HCT116 (cell line): ENCODE data around the gene TUBA8.

Source experiments
- CBX3 ChIP-seq: IDR thresholded peaks from 2 replicates; pipeline ENCODE4 v1.6.1; 2012; ENCODE audit warnings: low read depth
- CTCF ChIP-seq, 3 experiments: fragments of 200-600 bp in 1 of 3; sonication (generic) in 1 of 3; IDR thresholded peaks in 2 of 3; conservative IDR thresholded peaks in 1 of 3; 2 replicates each; pipeline ENCODE4 v1.5.1; 2012 to 2017; ENCODE audit warnings: low read depth in 2 of 3, low read length in 2 of 3, antibody characterized with exemption in 1 of 3, borderline replicate concordance in 1 of 3, control low read depth in 1 of 3, mild to moderate bottlenecking in 1 of 3, mixed read lengths in 1 of 3, mixed run types in 1 of 3, moderate library complexity in 1 of 3; ENCODE audit not compliant: insufficient read depth in 1 of 3
- EZH2 ChIP-seq: fragments of 200-600 bp; sonication (generic); IDR thresholded peaks from 2 replicates; pipeline ENCODE4 v1.6.1; 2017; ENCODE audit warnings: antibody characterized with exemption, mixed run types
- EZH2phosphoT487 ChIP-seq: fragments of 200-600 bp; IDR thresholded peaks from 2 replicates; pipeline ENCODE4 v1.6.1; 2018; ENCODE audit warnings: antibody characterized with exemption, borderline replicate concordance
- POLR2A ChIP-seq: IDR thresholded peaks from 2 replicates; pipeline ENCODE4 v1.7.0; 2011; ENCODE audit warnings: borderline replicate concordance; ENCODE audit not compliant: insufficient read depth, insufficient read length; ENCODE audit errors: extremely low read depth
- POLR2AphosphoS5 ChIP-seq: IDR thresholded peaks from 2 replicates; pipeline ENCODE4 v1.6.1; 2011; ENCODE audit warnings: mild to moderate bottlenecking, low read depth, low read length, moderate library complexity
- SP1 ChIP-seq: IDR thresholded peaks from 2 replicates; pipeline ENCODE4 v1.6.1; 2012; ENCODE audit warnings: low read depth
- SRF ChIP-seq: IDR thresholded peaks from 2 replicates; pipeline ENCODE4 v1.6.1; 2012; ENCODE audit warnings: low read depth
- TCF7L2 ChIP-seq: IDR thresholded peaks from 2 replicates; pipeline ENCODE4 v1.7.0; 2011; ENCODE audit warnings: borderline replicate concordance, inconsistent platforms; ENCODE audit not compliant: insufficient read depth, insufficient read length; ENCODE audit errors: extremely low read depth

- TF ChIP-seq CTCF (IDR thresholded peaks at IDR 0.05 in 2 of 3, conservative IDR thresholded peaks at IDR 0.05 in 1 of 3; ENCODE audit: borderline replicate concordance in 1 of 3, insufficient read depth in 1 of 3, low read depth in 2 of 3, low read length in 2 of 3) (no peak), POLR2AphosphoS5 (no peak), EZH2 (no peak), SP1 (no peak), SRF (no peak), POLR2A (no peak), CBX3 (no peak), EZH2phosphoT487 (no peak), TCF7L2 (no peak)
Measured at GRCh38 chr22:18095101-18095805, 15.4 kb upstream of the TUBA8 start.
